Loucy (cell line): Measurements from ENCODE around the gene CYP8B1.

ENCODE experiments used
- CTCF ChIP-seq: fragments of 200-600 bp; sonication (generic); conservative IDR thresholded peaks from 2 replicates; pipeline ENCODE4 v1.5.1; 2014; ENCODE audit warnings: mild to moderate bottlenecking, antibody characterized with exemption, low read length
- EZH2phosphoT487 ChIP-seq: fragments of 200-600 bp; IDR thresholded peaks from 2 replicates; pipeline ENCODE4 v1.6.1; 2018; ENCODE audit warnings: antibody characterized with exemption, mild to moderate bottlenecking, moderate library complexity, borderline replicate concordance

- TF ChIP-seq CTCF (no peak), EZH2phosphoT487 (no peak)
These were observed 16.5 kb upstream of the CYP8B1 start for GRCh38 chr3:42892169-42892568.
